ENCODE results near the gene TIE1.

GRCh38 chr1:43370564-43370963 is 69.8 kb downstream of the TIE1 start:
- TF ChIP-seq CTCF (conservative IDR thresholded peaks at IDR 0.05) = no peak
- TF ChIP-seq ZFX (IDR thresholded peaks at IDR 0.05) = no peak

All from C4-2B (cell line).